Measurements from ENCODE around the gene GSAP.
"Not testable (repeated sequence)": the region's sequence is repeated elsewhere in the genome, so short reads cannot be mapped to it uniquely, and the experiment has no call there.

The GSAP gene

GRCh38 chr7:77275663-77276062 lies 140.5 kb downstream of the GSAP start:
- not testable (repeated sequence) for DNase-seq

- no peak for DNase-seq
Observed at GRCh38 chr7:77271766-77272165, 144.4 kb downstream of the GSAP start.

GRCh38 chr7:77270094-77270480 lies 146.1 kb downstream of the GSAP start:
- DNase-seq, result no peak

GRCh38 chr7:77269360-77270093 lies 146.6 kb downstream of the GSAP start:
- DNase-seq, result no peak

GRCh38 chr7:77266291-77266794 lies 149.8 kb downstream of the GSAP start:
- DNase-seq, result no peak

- no peak for DNase-seq
Observed at GRCh38 chr7:77265666-77266065, 150.5 kb downstream of the GSAP start.

GRCh38 chr7:77262316-77262715 lies 153.8 kb downstream of the GSAP start:
- no peak for DNase-seq
